Measurements from ENCODE around the gene DHRSX. TPM values are rescaled to one million over a fixed set of nuclear protein-coding genes. Genes with fewer than 3 reads are reported as not detected.
"Not testable (repeated sequence)": the region's sequence is repeated elsewhere in the genome, so short reads cannot be mapped to it uniquely, and the experiment has no call there.

The DHRSX gene
- polyA plus RNA-seq, 1 donor from 2014 or later = 27.5 TPM

DNA sequence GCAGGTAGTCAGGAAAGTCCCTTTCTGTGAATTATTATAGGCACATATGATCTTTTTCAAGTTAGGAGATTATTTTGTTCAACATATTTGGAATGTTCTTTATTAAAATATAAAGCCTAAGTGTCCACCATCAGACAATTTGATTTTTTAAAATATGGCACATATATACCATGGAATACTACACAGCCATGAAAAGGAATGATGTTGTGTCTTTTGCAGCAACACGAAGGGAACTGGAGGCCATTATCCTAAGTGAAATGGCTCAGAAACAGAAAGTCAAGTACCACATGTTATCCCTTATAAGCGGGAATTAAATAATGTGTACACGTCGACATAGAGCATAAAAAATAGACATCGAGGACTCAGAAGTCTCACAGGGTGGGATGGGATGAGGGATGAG lies 73.0 kb downstream of the DHRSX start:
- Mint-ChIP-seq H3K4me1 (peaks cover 9 to 17% (median 15%) of the 10 kb centered on the region in 3 donors), H3K9me3 (peaks cover 0 to 1% (median 0%) of the 10 kb centered on the region in 3 donors), H3K4me3 (no peak overlapping the region), H3K36me3 (peaks cover 27% of the 10 kb centered on the region), H3K27me3 (no peaks in the 10 kb centered on the region), H3K27ac (peak overlapping the region in 1 of 3 donors; percentile 73)

- H3K4me3 Mint-ChIP-seq = no peak overlapping the region
- H3K9me3 Mint-ChIP-seq = peaks cover 0 to 1% (median 0%) of the 10 kb centered on the region in 3 donors
- H3K27me3 Mint-ChIP-seq = no peaks in the 10 kb centered on the region
- peaks cover 4 to 12% (median 10%) of the 10 kb centered on the region in 3 donors for H3K4me1 Mint-ChIP-seq
- peak overlapping the region in 2 of 3 donors; percentile 11 to 73 for H3K27ac Mint-ChIP-seq
- peaks cover 25% of the 10 kb centered on the region for H3K36me3 Mint-ChIP-seq
These were observed 73.6 kb downstream of the DHRSX start for GRCh38 chrX:2427147-2427546.

DNA sequence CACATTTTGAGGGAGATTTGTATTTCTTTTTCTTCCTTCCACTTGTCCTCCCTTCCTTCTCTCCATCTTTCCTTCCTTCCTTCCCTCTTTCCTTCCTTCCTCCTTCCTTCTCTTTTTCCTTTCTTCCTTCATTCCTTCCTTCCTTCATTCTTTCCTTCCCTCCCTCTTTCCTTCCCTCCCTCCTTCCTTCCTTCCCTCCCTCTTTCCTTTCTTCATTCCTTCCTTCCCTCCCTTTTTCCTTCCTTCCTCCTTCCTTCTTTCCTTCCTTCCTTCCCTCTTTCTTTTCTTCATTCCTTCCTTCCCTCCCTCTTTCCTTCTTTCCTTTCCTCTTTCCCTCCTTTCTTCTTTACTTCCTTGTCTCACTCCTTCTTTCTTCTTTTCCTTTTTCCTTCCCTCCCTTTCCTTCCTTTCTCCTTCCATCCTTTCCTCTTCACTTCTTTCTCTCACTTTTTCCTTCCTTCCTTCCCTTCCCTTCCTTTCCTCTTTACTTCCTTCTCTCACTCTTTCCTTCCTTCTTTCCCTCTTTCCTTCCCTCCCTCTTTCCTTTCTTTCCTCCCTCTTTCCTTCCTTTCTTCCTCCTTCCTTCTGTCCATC lies 74.4 kb downstream of the DHRSX start:
- Mint-ChIP-seq H3K4me3 (no peak overlapping the region), H3K27me3 (no peaks in the 10 kb centered on the region), H3K9me3 (peaks cover 0 to 1% (median 0%) of the 10 kb centered on the region in 3 donors), H3K36me3 (peaks cover 32% of the 10 kb centered on the region), H3K4me1 (peaks cover 0 to 9% (median 5%) of the 10 kb centered on the region in 3 donors), H3K27ac (no peak overlapping the region)

GRCh38 chrX:2425286-2426071 lies 75.3 kb downstream of the DHRSX start:
- Mint-ChIP-seq H3K36me3 (peaks cover 38% of the 10 kb centered on the region), H3K4me1 (peaks cover 0 to 9% (median 4%) of the 10 kb centered on the region in 3 donors), H3K27me3 (no peaks in the 10 kb centered on the region), H3K9me3 (peaks cover 0 to 3% (median 0%) of the 10 kb centered on the region in 3 donors), H3K4me3 (no peak overlapping the region), H3K27ac (no peak overlapping the region)

- H3K4me3 Mint-ChIP-seq = no peak overlapping the region
- H3K4me1 Mint-ChIP-seq = peaks cover 0 to 9% (median 4%) of the 10 kb centered on the region in 3 donors
- no peaks in the 10 kb centered on the region for H3K27me3 Mint-ChIP-seq
- peaks cover 0 to 3% (median 0%) of the 10 kb centered on the region in 3 donors for H3K9me3 Mint-ChIP-seq
- H3K27ac Mint-ChIP-seq = no peak overlapping the region
- H3K36me3 Mint-ChIP-seq = peaks cover 37% of the 10 kb centered on the region
These were observed 76.5 kb downstream of the DHRSX start for GRCh38 chrX:2424317-2424716.

DNA sequence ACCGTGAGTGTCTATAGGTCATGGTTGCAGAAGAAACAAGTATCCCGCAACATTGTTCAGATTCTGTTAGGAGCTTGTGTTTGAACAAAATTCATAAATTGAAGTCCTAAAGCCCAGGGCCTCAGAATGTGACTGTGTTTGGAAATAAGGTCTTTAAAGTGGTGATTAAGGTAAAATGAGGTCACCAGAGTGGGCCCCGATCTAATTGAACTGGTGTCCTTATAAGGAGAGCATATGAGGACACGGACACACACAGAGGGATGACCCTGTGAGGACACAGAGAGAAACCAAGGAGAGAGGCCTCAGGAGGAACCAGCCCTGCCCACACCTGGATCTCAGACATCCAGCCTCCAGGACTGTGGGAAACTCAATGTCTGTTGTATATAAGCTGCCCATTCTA lies 76.9 kb downstream of the DHRSX start:
- Mint-ChIP-seq H3K27ac (no peak overlapping the region), H3K36me3 (peaks cover 36% of the 10 kb centered on the region), H3K4me1 (peaks cover 0 to 9% (median 4%) of the 10 kb centered on the region in 3 donors)

DNA sequence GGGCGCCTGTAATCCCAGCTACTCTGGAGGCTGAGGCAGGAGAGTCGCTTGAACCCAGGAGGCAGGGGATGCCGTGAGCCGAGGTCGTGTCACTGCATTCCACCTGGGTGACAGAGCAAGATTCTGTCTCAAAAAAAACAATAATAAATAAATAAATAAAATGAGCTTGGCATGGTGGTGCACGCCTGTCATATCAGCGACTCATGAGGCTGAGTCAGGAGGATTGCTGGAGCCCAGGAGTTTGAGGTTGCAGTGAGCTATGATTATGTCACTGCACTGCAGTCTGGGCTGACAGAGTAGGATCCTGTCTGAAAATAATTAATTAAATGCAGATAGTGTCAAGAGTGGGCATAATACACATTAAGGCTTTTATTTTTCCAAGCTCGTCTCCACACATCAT lies 77.5 kb downstream of the DHRSX start:
- Mint-ChIP-seq H3K9me3 (peaks cover 0 to 3% (median 0%) of the 10 kb centered on the region in 3 donors), H3K4me3 (no peak overlapping the region), H3K27me3 (no peaks in the 10 kb centered on the region), H3K4me1 (peaks cover 0 to 9% (median 4%) of the 10 kb centered on the region in 3 donors), H3K27ac (no peak overlapping the region), H3K36me3 (peaks cover 32% of the 10 kb centered on the region)

More for the DNA sequence above, 76.9 kb downstream of the DHRSX start:
- H3K27me3 Mint-ChIP-seq = no peaks in the 10 kb centered on the region
- peaks cover 0 to 3% (median 0%) of the 10 kb centered on the region in 3 donors for H3K9me3 Mint-ChIP-seq
- H3K4me3 Mint-ChIP-seq = no peak overlapping the region

DNA sequence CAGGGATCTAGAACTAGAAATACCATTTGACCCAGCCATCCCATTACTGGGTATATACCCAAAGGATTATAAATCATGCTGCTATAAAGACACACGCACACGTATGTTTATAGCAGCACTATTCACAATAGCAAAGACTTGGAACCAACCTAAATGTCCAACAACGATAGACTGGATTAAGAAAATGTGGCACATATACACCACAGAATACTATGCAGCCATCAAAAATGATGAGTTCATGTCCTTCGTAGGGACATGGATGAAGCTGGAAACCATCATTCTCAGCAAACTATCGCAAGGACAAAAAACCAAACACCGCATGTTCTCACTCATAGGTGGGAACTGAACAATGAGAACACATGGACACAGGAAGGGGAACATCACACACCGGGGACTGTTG lies 81.4 kb downstream of the DHRSX start:
- H3K27ac Mint-ChIP-seq, H3K4me3 Mint-ChIP-seq, H3K9me3 Mint-ChIP-seq, H3K4me1 Mint-ChIP-seq, H3K27me3 Mint-ChIP-seq: not testable (repeated sequence)
- peaks cover 14% of the 10 kb centered on the region for H3K36me3 Mint-ChIP-seq

- H3K27me3 Mint-ChIP-seq = no peaks in the 10 kb centered on the region
- H3K4me3 Mint-ChIP-seq = no peak overlapping the region
- peaks cover 0 to 1% (median 0%) of the 10 kb centered on the region in 3 donors for H3K9me3 Mint-ChIP-seq
- H3K36me3 Mint-ChIP-seq = peaks cover 14% of the 10 kb centered on the region
- H3K4me1 Mint-ChIP-seq = no peaks in the 10 kb centered on the region
- no peak overlapping the region for H3K27ac Mint-ChIP-seq
These were observed 82.8 kb downstream of the DHRSX start for GRCh38 chrX:2418000-2418399.

- Mint-ChIP-seq H3K9me3 (peaks cover 0 to 1% (median 0%) of the 10 kb centered on the region in 3 donors), H3K27me3 (no peaks in the 10 kb centered on the region), H3K4me1 (no peaks in the 10 kb centered on the region), H3K27ac (no peak overlapping the region), H3K4me3 (no peak overlapping the region), H3K36me3 (peaks cover 14% of the 10 kb centered on the region)
These were observed 83.7 kb downstream of the DHRSX start for GRCh38 chrX:2416851-2417604.

GRCh38 chrX:2414384-2414783 lies 86.4 kb downstream of the DHRSX start:
- Mint-ChIP-seq H3K27ac (no peak overlapping the region), H3K4me3 (no peak overlapping the region), H3K36me3 (peaks cover 2% of the 10 kb centered on the region), H3K27me3 (no peaks in the 10 kb centered on the region), H3K9me3 (no peaks in the 10 kb centered on the region), H3K4me1 (no peaks in the 10 kb centered on the region)

DNA sequence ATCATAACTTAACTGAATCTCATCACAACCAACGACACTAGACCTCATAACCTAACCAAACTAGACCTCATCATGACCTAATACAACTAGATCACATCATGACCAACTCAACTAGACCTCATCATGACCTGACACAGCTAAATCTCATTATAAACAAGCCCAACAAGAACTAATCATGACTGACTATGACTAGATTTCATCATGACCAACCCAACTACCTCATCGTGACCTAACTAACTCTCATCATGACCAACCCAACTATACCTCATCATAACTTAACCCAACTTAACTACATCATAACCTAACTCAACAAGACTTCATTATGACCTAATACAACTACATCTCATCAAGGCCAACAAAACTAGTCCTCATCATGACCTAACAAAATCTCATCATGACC lies 86.8 kb downstream of the DHRSX start:
- H3K9me3 Mint-ChIP-seq = no peaks in the 10 kb centered on the region
- no peak overlapping the region for H3K27ac Mint-ChIP-seq
- no peaks in the 10 kb centered on the region for H3K4me1 Mint-ChIP-seq
- H3K27me3 Mint-ChIP-seq = no peaks in the 10 kb centered on the region
- no peak overlapping the region for H3K4me3 Mint-ChIP-seq
- H3K36me3 Mint-ChIP-seq = peaks cover 2% of the 10 kb centered on the region

DNA sequence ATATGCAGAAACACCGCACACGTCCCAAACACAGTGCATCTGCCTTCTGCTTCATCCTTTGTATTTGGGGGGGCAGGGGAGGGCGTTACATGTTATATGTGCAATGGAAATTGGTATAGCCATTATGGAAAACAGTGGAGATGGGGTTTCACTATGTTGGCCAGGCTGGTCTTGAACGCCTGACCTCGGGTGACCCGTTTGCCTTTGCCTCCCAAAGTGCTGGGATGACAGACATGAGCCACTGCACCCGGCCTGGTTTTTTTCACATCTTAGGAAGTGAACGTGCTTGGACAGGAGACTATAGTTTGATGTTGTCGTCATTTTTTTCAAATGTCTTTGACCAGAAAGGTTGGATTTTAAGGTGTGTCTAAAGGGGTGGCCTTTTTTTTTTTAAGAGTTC lies 88.6 kb downstream of the DHRSX start:
- Mint-ChIP-seq H3K27me3 (no peaks in the 10 kb centered on the region), H3K4me1 (no peaks in the 10 kb centered on the region), H3K36me3 (peaks cover 9% of the 10 kb centered on the region), H3K27ac (no peak overlapping the region), H3K4me3 (no peak overlapping the region), H3K9me3 (peaks cover 2 to 6% (median 4%) of the 10 kb centered on the region in 3 donors)

DNA sequence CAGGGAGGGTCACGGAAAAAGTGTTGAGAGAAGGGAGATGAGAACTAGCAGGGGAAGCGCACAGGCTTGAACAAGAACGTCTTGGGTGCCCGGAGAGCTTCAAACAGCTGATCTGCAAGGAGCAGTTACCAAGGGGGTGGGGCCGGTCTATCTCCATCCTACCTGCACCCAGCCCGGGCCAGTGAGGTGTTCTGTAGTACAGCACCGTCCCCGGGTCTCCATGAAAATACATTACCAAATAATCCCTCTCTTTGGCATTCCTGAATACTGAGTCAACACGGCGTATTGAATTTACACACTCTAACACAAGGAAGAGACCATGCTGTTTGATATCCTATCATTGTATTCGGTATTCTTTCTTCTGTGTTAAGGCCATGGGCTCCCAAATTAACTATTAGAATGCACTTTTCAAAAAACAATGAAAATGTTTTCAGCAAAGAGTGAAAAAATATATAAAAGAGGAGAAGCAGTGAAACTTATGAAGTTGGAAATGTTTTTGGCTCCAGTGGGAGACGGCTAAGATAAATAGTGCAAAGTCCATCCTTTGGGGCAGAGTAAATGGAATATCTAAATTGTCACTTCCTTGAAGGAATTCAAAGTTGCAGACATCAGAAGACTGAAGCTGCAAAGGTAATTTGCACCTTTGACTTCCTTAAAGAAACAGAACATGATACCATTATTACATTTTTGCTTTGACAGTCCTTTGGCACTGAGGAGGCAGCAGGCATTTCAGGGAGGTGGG lies 90.3 kb downstream of the DHRSX start:
- Mint-ChIP-seq H3K36me3 (peaks cover 14% of the 10 kb centered on the region), H3K27ac (no peak overlapping the region), H3K27me3 (no peaks in the 10 kb centered on the region), H3K9me3 (peaks cover 3 to 7% (median 4%) of the 10 kb centered on the region in 3 donors), H3K4me3 (no peak overlapping the region), H3K4me1 (no peaks in the 10 kb centered on the region)

Data from IgD-negative memory B cell (primary cell).